Measurements from ENCODE around the gene GCK. TPM values are rescaled to one million over a fixed set of nuclear protein-coding genes. Genes with fewer than 3 reads are reported as not detected.

Gene GCK
- total RNA-seq, 2 donors from 2014 or later = 0.45 TPM; not detected in 1

DNA sequence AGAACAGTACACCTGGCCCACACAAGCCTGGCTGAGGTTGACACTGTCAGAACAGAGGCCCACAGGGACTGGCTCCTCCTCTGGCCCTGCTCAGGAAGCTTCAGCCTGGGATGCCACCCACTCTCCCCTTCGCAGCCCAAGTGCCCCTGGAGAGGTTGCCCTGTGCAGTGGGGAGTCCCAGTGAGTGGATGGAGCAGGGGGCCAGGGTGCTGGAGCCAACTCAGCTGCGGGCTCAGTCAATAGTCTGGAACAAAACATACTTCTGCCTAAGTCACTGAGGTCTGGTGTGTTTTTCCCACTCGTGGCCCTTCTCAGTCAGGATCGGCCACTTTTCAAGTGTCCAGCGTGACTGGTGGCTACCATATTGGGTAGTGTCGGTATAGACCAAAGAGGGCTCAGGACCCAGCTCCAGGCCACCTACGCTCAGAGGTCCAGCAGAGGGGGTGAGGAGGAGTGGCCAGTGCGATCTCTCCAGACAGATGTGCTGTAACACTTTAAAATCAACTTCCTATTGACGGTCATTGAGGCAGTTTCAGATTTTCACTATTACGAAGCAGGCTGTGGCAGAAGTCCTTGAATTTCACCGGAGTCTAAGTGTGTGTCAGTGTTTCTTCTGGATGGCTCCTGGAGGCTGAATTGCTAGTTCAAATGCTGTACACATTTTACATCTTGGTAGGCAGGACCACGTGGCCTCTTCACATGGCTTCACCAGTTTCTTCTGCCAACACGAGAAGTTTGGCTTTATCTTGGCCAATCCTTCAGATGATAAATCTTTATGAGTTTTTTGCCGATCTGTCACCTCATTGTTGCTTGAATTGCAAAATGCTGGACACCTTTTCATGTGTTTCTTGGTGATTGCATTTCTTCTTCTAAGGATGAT lies 994 bp upstream of the GCK start:
- no peak for ATAC-seq
- no peak overlapping the region for H3K4me3 Mint-ChIP-seq
- H3K9me3 ChIP-seq (ENCODE audit: control insufficient read depth, low read length, poor library complexity, severe bottlenecking) = no peaks in the 10 kb centered on the region

GRCh38 chr7:44188480-44189225 lies 586 bp downstream of the GCK start:
- no peaks in the 10 kb centered on the region for H3K9me3 ChIP-seq (ENCODE audit: control insufficient read depth, low read length, poor library complexity, severe bottlenecking)
- Mint-ChIP-seq H3K27ac (no peak overlapping the region), H3K4me1 (peaks cover 8% of the 10 kb centered on the region), H3K36me3 (ENCODE audit: low read depth) (peaks cover 4% of the 10 kb centered on the region), H3K4me3 (no peak overlapping the region), H3K27me3 (peaks cover 52% of the 10 kb centered on the region)
- no peak for DNase-seq
- ATAC-seq = no peak

More for the DNA sequence above, 994 bp upstream of the GCK start:
- peaks cover 49% of the 10 kb centered on the region for H3K27me3 Mint-ChIP-seq
- H3K36me3 Mint-ChIP-seq (ENCODE audit: low read depth) = no peaks in the 10 kb centered on the region
- H3K4me1 Mint-ChIP-seq = peaks cover 4% of the 10 kb centered on the region
- H3K27ac Mint-ChIP-seq = no peak overlapping the region
- no peak for DNase-seq

DNA sequence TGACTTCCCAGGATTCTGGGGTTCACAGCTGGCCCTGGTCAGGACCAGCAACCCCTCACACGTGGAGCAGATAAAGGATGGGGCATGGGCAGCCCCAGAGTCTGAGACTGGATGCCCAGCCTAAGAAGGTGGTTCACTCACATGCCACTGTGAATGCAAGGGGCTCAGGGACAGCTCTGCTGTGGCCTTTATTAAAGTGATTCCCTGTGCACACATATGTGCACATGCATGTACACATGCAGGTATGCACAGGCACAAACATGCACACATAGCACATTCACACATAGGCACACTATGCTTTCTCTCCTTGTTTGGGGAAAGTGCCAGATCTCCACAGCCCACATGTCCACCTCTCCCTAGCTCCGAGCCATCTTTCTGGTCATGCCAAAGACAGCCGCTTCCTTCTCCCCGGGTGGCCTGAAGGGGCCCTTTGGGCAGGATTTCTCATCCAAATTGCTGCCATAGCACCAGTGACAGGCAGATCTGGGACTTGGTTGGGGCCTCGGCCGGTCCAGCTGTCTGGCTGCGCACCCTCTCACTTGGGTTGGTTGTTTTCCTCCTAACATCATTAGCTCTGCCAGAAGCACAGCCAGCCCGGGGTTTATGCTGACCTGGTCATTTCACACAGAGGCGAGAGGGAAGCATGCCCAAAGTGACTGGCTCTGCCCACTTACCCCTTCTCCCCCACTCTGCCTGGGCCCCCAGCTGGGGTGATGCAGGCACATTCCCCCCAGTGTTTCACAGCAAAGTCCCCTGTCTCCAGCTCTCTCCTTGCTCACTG lies 1.4 kb downstream of the GCK start:
- no peak for ATAC-seq
- Mint-ChIP-seq H3K4me3 (no peak overlapping the region), H3K27me3 (peaks cover 50% of the 10 kb centered on the region), H3K4me1 (peaks cover 8% of the 10 kb centered on the region), H3K27ac (no peak overlapping the region), H3K36me3 (ENCODE audit: low read depth) (peaks cover 4% of the 10 kb centered on the region)
- DNase-seq = no peak
- peaks cover 1% of the 10 kb centered on the region for H3K9me3 ChIP-seq (ENCODE audit: control insufficient read depth, low read length, poor library complexity, severe bottlenecking)

GRCh38 chr7:44186736-44187135 lies 2.5 kb downstream of the GCK start:
- ATAC-seq (no peak), DNase-seq (no peak)
- H3K4me3 Mint-ChIP-seq = no peak overlapping the region
- peaks cover 2% of the 10 kb centered on the region for H3K9me3 ChIP-seq (ENCODE audit: control insufficient read depth, low read length, poor library complexity, severe bottlenecking)
- H3K27me3 Mint-ChIP-seq = peaks cover 39% of the 10 kb centered on the region
- peaks cover 4% of the 10 kb centered on the region for H3K36me3 Mint-ChIP-seq (ENCODE audit: low read depth)
- peaks cover 6% of the 10 kb centered on the region for H3K4me1 Mint-ChIP-seq
- no peak overlapping the region for H3K27ac Mint-ChIP-seq

- peaks cover 33% of the 10 kb centered on the region for H3K27me3 Mint-ChIP-seq
- ATAC-seq (no peak), DNase-seq (no peak)
- H3K4me3 Mint-ChIP-seq = no peak overlapping the region
- H3K9me3 ChIP-seq (ENCODE audit: control insufficient read depth, low read length, poor library complexity, severe bottlenecking) = peaks cover 2% of the 10 kb centered on the region
- peaks cover 4% of the 10 kb centered on the region for H3K36me3 Mint-ChIP-seq (ENCODE audit: low read depth)
- H3K4me1 Mint-ChIP-seq = peaks cover 5% of the 10 kb centered on the region
- no peak overlapping the region for H3K27ac Mint-ChIP-seq
Measured at GRCh38 chr7:44185729-44186128, 3.5 kb downstream of the GCK start.

GRCh38 chr7:44184873-44185446 lies 4.3 kb downstream of the GCK start:
- peaks cover 4% of the 10 kb centered on the region for H3K36me3 Mint-ChIP-seq (ENCODE audit: low read depth)
- H3K27ac Mint-ChIP-seq = no peak overlapping the region
- H3K27me3 Mint-ChIP-seq = peaks cover 26% of the 10 kb centered on the region
- peaks cover 5% of the 10 kb centered on the region for H3K4me1 Mint-ChIP-seq
- DNase-seq (no peak), ATAC-seq (no peak)
- H3K4me3 Mint-ChIP-seq = no peak overlapping the region
- H3K9me3 ChIP-seq (ENCODE audit: control insufficient read depth, low read length, poor library complexity, severe bottlenecking) = peaks cover 2% of the 10 kb centered on the region

DNA sequence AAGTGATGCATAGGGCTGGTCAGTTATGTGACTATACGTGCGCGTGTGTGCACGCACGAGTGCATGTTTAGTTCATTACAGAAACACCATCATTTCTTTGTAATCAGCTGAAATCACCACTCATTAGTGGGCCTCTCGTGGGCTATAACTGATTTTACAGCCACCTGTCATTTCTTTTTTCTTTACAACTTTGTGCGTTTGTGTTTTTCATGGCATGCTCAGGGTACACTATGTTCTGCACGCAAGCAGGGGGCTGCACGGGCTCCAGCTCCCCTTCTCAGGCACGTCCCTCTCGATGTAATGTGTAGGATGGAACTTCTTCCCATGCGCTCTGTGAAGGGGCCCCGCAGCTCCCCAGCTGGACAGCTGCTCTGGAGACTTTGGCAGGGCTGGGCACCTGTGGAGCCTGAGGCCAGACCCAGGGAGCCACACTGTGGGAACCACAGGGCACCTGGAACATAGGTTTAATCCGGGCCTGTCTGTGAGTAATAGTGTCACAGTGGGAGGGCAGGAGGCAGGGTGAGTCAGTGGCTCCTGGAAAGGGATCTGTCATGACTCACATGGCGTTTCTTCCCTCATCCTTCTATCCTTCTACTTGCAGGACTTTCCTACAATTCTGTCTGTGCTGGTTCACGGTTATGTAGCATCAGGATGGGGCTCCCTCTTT lies 4.9 kb downstream of the GCK start:
- ATAC-seq (no peak), DNase-seq (no peak)
- Mint-ChIP-seq H3K4me3 (no peak overlapping the region), H3K27ac (no peak overlapping the region), H3K27me3 (peaks cover 26% of the 10 kb centered on the region), H3K4me1 (peaks cover 5% of the 10 kb centered on the region), H3K36me3 (ENCODE audit: low read depth) (peaks cover 4% of the 10 kb centered on the region)
- H3K9me3 ChIP-seq (ENCODE audit: control insufficient read depth, low read length, poor library complexity, severe bottlenecking) = peaks cover 2% of the 10 kb centered on the region

- Mint-ChIP-seq H3K4me3 (no peak overlapping the region), H3K4me1 (peaks cover 5% of the 10 kb centered on the region), H3K27me3 (peaks cover 28% of the 10 kb centered on the region), H3K27ac (no peak overlapping the region), H3K36me3 (ENCODE audit: low read depth) (peaks cover 4% of the 10 kb centered on the region)
- no peak for ATAC-seq
- no peak for DNase-seq
- H3K9me3 ChIP-seq (ENCODE audit: control insufficient read depth, low read length, poor library complexity, severe bottlenecking) = peaks cover 2% of the 10 kb centered on the region
Measured at GRCh38 chr7:44183386-44183785, 5.9 kb downstream of the GCK start.

DNA sequence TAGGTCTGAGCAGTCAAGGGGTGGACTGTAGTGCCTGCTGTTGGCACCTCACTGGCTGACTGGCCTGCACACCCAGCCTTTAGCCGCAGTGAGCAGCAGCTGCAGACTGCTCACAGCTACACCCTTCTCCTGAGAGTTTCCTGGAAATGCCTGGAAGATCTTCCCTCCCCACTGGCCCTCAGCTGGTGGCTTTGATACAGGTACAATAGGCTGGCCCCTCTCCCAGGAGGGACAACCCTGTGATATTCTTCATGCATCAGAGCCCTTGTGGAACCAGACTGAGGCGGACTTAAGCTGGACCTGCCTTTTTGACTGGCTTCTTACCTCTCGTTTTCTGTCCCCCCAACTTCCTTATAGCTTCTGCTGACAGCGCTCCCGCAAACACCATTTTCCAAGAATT lies 6.4 kb downstream of the GCK start:
- Mint-ChIP-seq H3K27ac (no peak overlapping the region), H3K4me1 (peaks cover 5% of the 10 kb centered on the region), H3K36me3 (ENCODE audit: low read depth) (peaks cover 4% of the 10 kb centered on the region), H3K27me3 (peaks cover 29% of the 10 kb centered on the region), H3K4me3 (no peak overlapping the region)
- ATAC-seq = no peak
- peaks cover 2% of the 10 kb centered on the region for H3K9me3 ChIP-seq (ENCODE audit: control insufficient read depth, low read length, poor library complexity, severe bottlenecking)
- DNase-seq = no peak

DNA sequence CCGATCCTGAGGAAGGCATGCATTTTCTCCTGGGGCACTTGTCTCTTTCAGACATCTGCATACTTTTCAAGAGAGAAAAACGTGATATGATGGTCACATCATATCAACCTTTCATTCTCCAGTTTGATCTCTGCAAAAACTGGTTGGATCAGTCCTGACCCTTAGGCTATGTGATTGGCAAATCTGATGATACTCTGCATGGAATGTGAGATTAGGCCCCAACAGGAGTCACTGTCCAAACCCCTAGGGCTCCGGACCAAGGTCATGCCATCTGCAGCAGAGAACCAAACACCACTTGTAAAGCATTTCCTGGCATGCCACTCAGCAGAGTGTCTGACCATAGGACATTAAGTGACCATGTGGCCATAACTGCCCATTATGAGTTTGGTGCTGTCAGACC lies 8.6 kb downstream of the GCK start:
- Mint-ChIP-seq H3K27me3 (peaks cover 50% of the 10 kb centered on the region), H3K4me3 (no peak overlapping the region), H3K27ac (no peak overlapping the region), H3K36me3 (ENCODE audit: low read depth) (peaks cover 4% of the 10 kb centered on the region), H3K4me1 (peaks cover 5% of the 10 kb centered on the region)
- DNase-seq (no peak), ATAC-seq (no peak)
- H3K9me3 ChIP-seq (ENCODE audit: control insufficient read depth, low read length, poor library complexity, severe bottlenecking) = peaks cover 2% of the 10 kb centered on the region

DNA sequence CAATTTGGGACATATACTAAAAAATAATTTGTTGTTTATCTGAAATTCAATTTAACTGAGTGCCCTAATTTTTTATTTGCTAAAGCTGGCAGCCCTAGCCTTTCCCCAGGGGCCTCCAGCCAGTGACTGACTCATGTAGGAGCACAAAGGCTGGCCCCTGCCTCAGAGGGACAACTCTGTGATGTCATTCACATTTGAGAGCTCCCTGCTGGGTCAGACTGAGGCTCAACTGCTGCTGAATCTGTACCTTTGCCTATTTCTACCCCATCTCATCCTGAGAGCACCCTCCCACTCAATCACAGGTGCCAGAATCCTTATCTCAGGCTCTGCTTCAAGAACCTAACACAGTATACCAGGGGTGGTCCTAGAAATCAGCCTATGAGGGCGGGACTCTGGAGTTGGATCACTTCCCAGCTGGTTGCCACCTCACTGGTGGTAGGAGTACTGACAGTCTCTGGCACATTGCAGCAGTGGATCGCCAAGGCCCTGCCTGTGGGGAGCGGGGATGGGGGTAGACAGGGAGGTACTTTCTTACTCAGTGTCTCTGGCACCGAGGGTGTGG lies 11.6 kb downstream of the GCK start:
- Mint-ChIP-seq H3K4me3 (no peak overlapping the region), H3K27ac (no peak overlapping the region), H3K4me1 (no peaks in the 10 kb centered on the region), H3K36me3 (ENCODE audit: low read depth) (peaks cover 2% of the 10 kb centered on the region), H3K27me3 (peaks cover 42% of the 10 kb centered on the region)
- no peaks in the 10 kb centered on the region for H3K9me3 ChIP-seq (ENCODE audit: control insufficient read depth, low read length, poor library complexity, severe bottlenecking)
- no peak for DNase-seq
- no peak for ATAC-seq

DNA sequence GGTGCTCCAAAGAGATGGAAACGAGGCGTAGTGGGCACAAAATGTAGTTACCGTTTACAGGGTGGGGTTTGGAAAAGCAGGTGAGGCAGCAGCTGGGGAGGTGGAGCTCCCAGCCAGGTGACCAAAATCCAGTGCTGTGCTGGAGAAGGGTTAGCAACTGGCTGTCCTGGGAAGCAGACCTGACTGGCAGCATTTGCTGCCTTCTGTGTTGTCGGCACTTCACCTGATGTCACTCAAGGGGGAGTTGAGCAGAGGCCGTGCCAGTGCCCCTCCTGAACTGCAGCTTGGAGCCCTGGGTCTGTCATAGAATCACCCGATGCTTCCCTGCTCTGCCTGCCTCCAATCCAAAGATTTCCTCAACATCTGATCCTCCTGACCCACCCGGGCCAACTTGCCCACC lies 12.8 kb downstream of the GCK start:
- no peak for DNase-seq
- no peaks in the 10 kb centered on the region for H3K4me1 Mint-ChIP-seq

More for the DNA sequence above, 12.8 kb downstream of the GCK start:
- H3K4me3 Mint-ChIP-seq = no peak overlapping the region
- ATAC-seq = no peak
- peaks cover 2% of the 10 kb centered on the region for H3K36me3 Mint-ChIP-seq (ENCODE audit: low read depth)
- no peak overlapping the region for H3K27ac Mint-ChIP-seq
- H3K9me3 ChIP-seq (ENCODE audit: control insufficient read depth, low read length, poor library complexity, severe bottlenecking) = no peaks in the 10 kb centered on the region
- peaks cover 48% of the 10 kb centered on the region for H3K27me3 Mint-ChIP-seq
